Lung (tissue), 12 donors: ENCODE data around the gene TFAP2D. TPM values are rescaled to one million over a fixed set of nuclear protein-coding genes. Genes with fewer than 3 reads are reported as not detected.

Experiments
- ATAC-seq: fragments of 200-7000 bp; cut with Tn5 transposase; one replicate; pipeline ENCODE4 v1.9.1; 2020; ENCODE audit warnings: moderate number of reproducible peaks; ENCODE audit not compliant: insufficient read depth, low FRiP score
- DNase-seq, 3 donors: peaks; one replicate each; pipeline ENCODE4 v3.0.0-alpha.2; 2013 to 2017
- H3K27ac ChIP-seq, 2 donors: one replicate each; pipeline ENCODE4 v1.5.1; 2013; ENCODE audit warnings: mild to moderate bottlenecking in 2 of 2, moderate library complexity in 2 of 2, control low read depth in 1 of 2, inconsistent platforms in 1 of 2, low read depth in 1 of 2, low read length in 1 of 2
- H3K27me3 ChIP-seq, 3 donors: one replicate each; pipeline ENCODE4 v1.5.1; 2013; ENCODE audit warnings: low read length in 2 of 3; ENCODE audit not compliant: control insufficient read depth in 3 of 3, insufficient read depth in 3 of 3
- H3K36me3 ChIP-seq, 4 donors: one replicate each; pipeline ENCODE4 v1.5.1; 2013; ENCODE audit warnings: low read length in 4 of 4, mild to moderate bottlenecking in 1 of 4, moderate library complexity in 1 of 4; ENCODE audit not compliant: control insufficient read depth in 4 of 4, insufficient read depth in 4 of 4
- H3K4me1 ChIP-seq, 5 donors: one replicate each; pipeline ENCODE4 v1.5.1; 2013; ENCODE audit warnings: low read length in 5 of 5, mild to moderate bottlenecking in 2 of 5, moderate library complexity in 1 of 5; ENCODE audit not compliant: control insufficient read depth in 5 of 5, insufficient read depth in 5 of 5
- H3K4me3 ChIP-seq: one replicate; pipeline ENCODE4 v1.5.1; 2013; ENCODE audit warnings: mild to moderate bottlenecking, control low read depth, moderate library complexity
- H3K9ac ChIP-seq, 2 donors: one replicate each; pipeline ENCODE4 v1.5.1; 2013; ENCODE audit warnings: low read length in 2 of 2, control low read depth in 1 of 2; ENCODE audit not compliant: insufficient read depth in 1 of 2
- H3K9me3 ChIP-seq, 4 donors: one replicate each; pipeline ENCODE4 v1.5.1; 2013; ENCODE audit warnings: low read length in 3 of 4, mild to moderate bottlenecking in 1 of 4, moderate library complexity in 1 of 4; ENCODE audit not compliant: control insufficient read depth in 4 of 4, insufficient read depth in 3 of 4
- CTCF ChIP-seq: IDR thresholded peaks from 2 replicates; pipeline ENCODE4 v1.5.1; 2012; ENCODE audit warnings: mild to moderate bottlenecking; ENCODE audit errors: control extremely low read depth, extremely low read depth
- WGBS, 2 donors: extraction: QIAGEN DNeasy Blood & Tissue Kit; methylation state at CpG; one replicate each; pipeline ENCODE4 v1.1.7; 2013; 5-methylcytosine and 5-hydroxymethylcytosine counted together
- polyA plus RNA-seq, 2 donors: library from polyadenylated mRNA; stranded (reverse); fragments of 200-250 nt; gene quantifications; one replicate each; pipeline ENCODE4 v1.2.1, GENCODE V29; 2013
- total RNA-seq, 2 donors: library from RNA; depleted of rRNA in 1 of 2; stranded (reverse); fragments of >200 nt in 1 of 2; gene quantifications; one replicate each; pipeline ENCODE4 v1.2.1, GENCODE V29; 2014 to 2021
- donor health status: control.
- donor health status: control.
- donor health status: Bipolar disorder and iron deficiency.
- donor health status: healthy.
- donor health status: DM: yes; HTN: yes; CAD: no.

TFAP2D gene
- total and polyA plus RNA-seq, 4 donors = not detected

- no peak for TF ChIP-seq CTCF
- no peak for DNase-seq
Measured at GRCh38 chr6:50707191-50707590, 6.1 kb upstream of the TFAP2D start.

GRCh38 chr6:50707652-50708300, 5.5 kb upstream of the TFAP2D start:
- TF ChIP-seq CTCF = no peak
- Histone ChIP-seq H3K9ac (no peak overlapping the region), H3K27me3 (peaks cover 13 to 87% (median 61%) of the 10 kb centered on the region in 3 donors), H3K36me3 (no peaks in the 10 kb centered on the region), H3K4me3 (no peak overlapping the region), H3K4me1 (peaks cover 0 to 8% (median 0%) of the 10 kb centered on the region in 5 donors), H3K9me3 (peaks cover 0 to 11% (median 0%) of the 10 kb centered on the region in 4 donors), H3K27ac (no peak overlapping the region)
- ATAC-seq (no peak), DNase-seq (peak; percentile 22 to 54 (median 40))
- WGBS, 2 donors = 4 to 6% methylated on average over 27 of the region's 27 CpGs

More at GRCh38 chr6:50707191-50707590, 6.1 kb upstream of the TFAP2D start:
- H3K27ac ChIP-seq = no peak overlapping the region
- peaks cover 0 to 11% (median 0%) of the 10 kb centered on the region in 4 donors for H3K9me3 ChIP-seq
- H3K36me3 ChIP-seq = no peaks in the 10 kb centered on the region
- 3% methylated on average over 7 of the region's 7 CpGs for WGBS, 2 donors
- no peak overlapping the region for H3K9ac ChIP-seq
- H3K4me1 ChIP-seq = peaks cover 0 to 8% (median 0%) of the 10 kb centered on the region in 5 donors
- no peak for ATAC-seq
- H3K27me3 ChIP-seq = peaks cover 13 to 83% (median 57%) of the 10 kb centered on the region in 3 donors
- H3K4me3 ChIP-seq = no peak overlapping the region

DNA sequence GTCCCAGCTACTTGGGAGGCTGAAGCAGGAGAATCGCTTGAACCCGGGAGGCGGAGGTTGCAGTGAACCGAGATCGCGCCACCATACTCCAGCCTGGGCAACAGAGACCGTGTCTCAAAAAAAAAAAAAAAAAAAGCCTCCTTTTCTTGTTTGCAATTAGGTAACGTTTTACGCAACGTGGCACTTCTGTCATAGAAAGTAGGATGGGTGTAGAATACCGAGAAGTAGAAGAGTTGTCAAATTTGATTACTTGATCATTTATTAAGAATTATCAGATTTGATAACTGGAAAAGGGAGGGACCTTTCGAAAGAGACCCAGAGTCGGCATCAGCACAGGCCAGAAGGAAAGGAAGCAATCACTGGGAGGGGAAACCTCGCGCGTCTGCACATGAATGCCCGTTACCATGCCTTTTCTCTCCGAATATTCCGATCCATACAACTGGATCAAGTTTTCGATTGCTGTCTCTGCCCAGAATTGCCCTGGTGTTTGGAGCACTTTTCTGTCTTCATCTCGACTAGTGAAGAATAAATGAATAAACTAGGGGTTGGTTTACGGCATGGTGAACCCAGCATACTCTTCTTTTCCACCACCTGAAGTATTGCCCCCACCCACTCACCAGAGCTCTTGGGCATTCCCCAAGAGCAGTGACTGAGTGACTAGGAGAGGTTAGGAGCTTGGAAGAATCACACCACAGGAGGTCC, 4.5 kb upstream of the TFAP2D start:
- H3K27me3 ChIP-seq = peaks cover 13 to 96% (median 72%) of the 10 kb centered on the region in 3 donors
- peaks cover 0 to 11% (median 0%) of the 10 kb centered on the region in 4 donors for H3K9me3 ChIP-seq
- TF ChIP-seq CTCF = no peak
- WGBS, 2 donors = 13 to 14% methylated on average over 22 of the region's 22 CpGs
- no peaks in the 10 kb centered on the region for H3K36me3 ChIP-seq
- ATAC-seq = no peak
- no peak for DNase-seq
- H3K9ac ChIP-seq = no peak overlapping the region
- no peak overlapping the region for H3K4me3 ChIP-seq
- H3K4me1 ChIP-seq = peaks cover 0 to 8% (median 0%) of the 10 kb centered on the region in 5 donors
- no peak overlapping the region for H3K27ac ChIP-seq
